HG03460 (cell line): ENCODE measurements around the gene UGP2.
"Not testable (repeated sequence)": the region's sequence is repeated elsewhere in the genome, so short reads cannot be mapped to it uniquely, and the experiment has no call there.

Experiments used
- ATAC-seq: cut with Tn5 transposase; IDR thresholded peaks from one replicate; pipeline ENCODE4 v1.9.1; 2021; ENCODE audit not compliant: unreplicated experiment

Gene UGP2

GRCh38 chr2:63841254-63842022 is at the start of gene UGP2:
Gene UGP2 (plus strand): TSS chr2:63841896. CDS start chr2:63842186, 290 bp downstream.
- ATAC-seq: peak; percentile 58

GRCh38 chr2:63792530-63792929 is 49.2 kb upstream of the UGP2 start:
- ATAC-seq: no peak

GRCh38 chr2:63796366-63796765 is 45.3 kb upstream of the UGP2 start:
- ATAC-seq: no peak

- no peak for ATAC-seq
These were observed 44.9 kb upstream of the UGP2 start for GRCh38 chr2:63796796-63797195.

GRCh38 chr2:63801455-63801854 is 40.2 kb upstream of the UGP2 start:
- ATAC-seq: no peak

- no peak for ATAC-seq
These were observed 36.3 kb upstream of the UGP2 start for GRCh38 chr2:63805412-63805811.

GRCh38 chr2:63808036-63808435 is 33.7 kb upstream of the UGP2 start:
- not testable (repeated sequence) for ATAC-seq

- not testable (repeated sequence) for ATAC-seq
These were observed 32.8 kb upstream of the UGP2 start for GRCh38 chr2:63808911-63809310.

GRCh38 chr2:63811063-63811462 is 30.6 kb upstream of the UGP2 start:
- ATAC-seq: no peak

GRCh38 chr2:63811870-63812269 is 29.8 kb upstream of the UGP2 start:
- not testable (repeated sequence) for ATAC-seq

- no peak for ATAC-seq
These were observed 27.6 kb upstream of the UGP2 start for GRCh38 chr2:63814114-63814513.

- no peak for ATAC-seq
These were observed 24.3 kb upstream of the UGP2 start for GRCh38 chr2:63817382-63817781.

GRCh38 chr2:63818271-63818670 is 23.4 kb upstream of the UGP2 start:
- ATAC-seq: no peak

- no peak for ATAC-seq
These were observed 22.4 kb upstream of the UGP2 start for GRCh38 chr2:63819256-63819655.

- no peak for ATAC-seq
These were observed 21.7 kb upstream of the UGP2 start for GRCh38 chr2:63819765-63820717.

- no peak for ATAC-seq
These were observed 20.7 kb upstream of the UGP2 start for GRCh38 chr2:63820969-63821368.

GRCh38 chr2:63821396-63821795 is 20.3 kb upstream of the UGP2 start:
- no peak for ATAC-seq

- no peak for ATAC-seq
These were observed 19.2 kb upstream of the UGP2 start for GRCh38 chr2:63822478-63822877.

GRCh38 chr2:63827749-63828148 is 13.9 kb upstream of the UGP2 start:
- no peak for ATAC-seq

GRCh38 chr2:63831176-63831575 is 10.5 kb upstream of the UGP2 start:
- no peak for ATAC-seq

- no peak for ATAC-seq
These were observed 7.3 kb upstream of the UGP2 start for GRCh38 chr2:63834401-63834800.

GRCh38 chr2:63837036-63837594 is 4.6 kb upstream of the UGP2 start:
- no peak for ATAC-seq
